ENCODE results near the gene ARMC9. TPM values are rescaled to one million over a fixed set of nuclear protein-coding genes. Genes with fewer than 3 reads are reported as not detected.

The ARMC9 gene
- total and polyA plus RNA-seq, 2 donors (not counting 3 experiments of a cell fraction or from before 2014, with no cell fraction given): 16.4 to 24.2 TPM

- FAIRE-seq: no peak
- ChIA-PET POLR2A (no interaction called here), CTCF (interaction anchor here (0.7 kb wide), 1 partner anchor 28 kb away, joined by 3 read pairs; no protein-coding TSS in a partner anchor)
- no peak for DNase-seq (ENCODE audit: low read depth, low spot score)
- Histone ChIP-seq H3K36me3 (ENCODE audit: control insufficient read depth in 2 of 2, extremely low read depth in 1 of 2, insufficient read depth in 2 of 2, low read length in 2 of 2) (peaks cover 0 to 2% of the 10 kb centered on the region in 2 experiments), H3K4me3 (replicated peaks in 1 of 3; ENCODE audit: insufficient read depth in 1 of 3, low read depth in 1 of 3, low read length in 3 of 3) (no peak overlapping the region), H4K20me1 (replicated peaks; ENCODE audit: control insufficient read depth, extremely low read depth, insufficient read depth, low read length) (no peaks in the 10 kb centered on the region), H3K9ac (replicated peaks; ENCODE audit: extremely low read depth, insufficient read depth, low read length) (no peak overlapping the region), H3K79me2 (ENCODE audit: control insufficient read depth, insufficient read depth, low read length) (no peaks in the 10 kb centered on the region), H3K27me3 (ENCODE audit: control insufficient read depth in 2 of 2, insufficient read depth in 2 of 2, low read length in 2 of 2) (no peaks in the 10 kb centered on the region), H3K4me2 (ENCODE audit: insufficient read depth, low read length) (no peak overlapping the region), H3K9me1 (replicated peaks; ENCODE audit: control insufficient read depth, extremely low read depth, insufficient read depth, low read length) (no peaks in the 10 kb centered on the region), H2AFZ (ENCODE audit: low read depth, low read length) (no peak overlapping the region), H3K4me1 (ENCODE audit: control insufficient read depth, extremely low read depth, insufficient read depth, low read length) (peaks cover under 1% of the 10 kb centered on the region), H3K27ac (ENCODE audit: insufficient read depth, low read depth, low read length) (no peak overlapping the region), H3K9me3 (replicated peaks; ENCODE audit: control insufficient read depth, insufficient read depth, low read length) (no peaks in the 10 kb centered on the region)
- dilution Hi-C loops (cut with MboI; ENCODE audit: extremely low pct_ligation_motif_present, low sequenced_read_pairs) (no loop called here), intact Hi-C loops (cut with micrococcal nuclease) (no loop called here)
- no TSS peak for BruUV-seq (replicated peaks)
- TF ChIP-seq MYC (IDR thresholded peaks at IDR 0.05; ENCODE audit: low read depth, low read length): no peak
- TF ChIP-seq JUN (IDR thresholded peaks at IDR 0.05; ENCODE audit: borderline replicate concordance, insufficient read depth, insufficient read length, low read depth): no peak
- no peak for TF ChIP-seq POLR2A (IDR thresholded peaks at IDR 0.05; ENCODE audit: low read depth, low read length)
- TF ChIP-seq CTCF (IDR thresholded peaks at IDR 0.05; ENCODE audit: extremely low read depth in 1 of 2, insufficient read depth in 1 of 2, low read depth in 1 of 2, low read length in 2 of 2): no peak
- TF ChIP-seq FOS (IDR thresholded peaks at IDR 0.05; ENCODE audit: borderline replicate concordance, insufficient read depth, low read length): no peak
- TF ChIP-seq GATA2 (IDR thresholded peaks at IDR 0.05; ENCODE audit: insufficient read depth, insufficient read length, low read depth, low read length): no peak
- TF ChIP-seq POLR2AphosphoS5 (IDR thresholded peaks at IDR 0.05; ENCODE audit: insufficient read depth, low read depth, low read length): no peak
- no peak for TF ChIP-seq EZH2 (IDR thresholded peaks at IDR 0.05; ENCODE audit: borderline replicate concordance, low read depth, low read length, severe bottlenecking)
- TF ChIP-seq MAX (IDR thresholded peaks at IDR 0.05; ENCODE audit: insufficient read depth, insufficient read length): no peak
Measured at GRCh38 chr2:231337807-231338759, 139.7 kb downstream of the ARMC9 start.

Measured in endothelial cell of umbilical vein (primary cell).